ENCODE data around the gene ABR.

The ABR gene

DNA sequence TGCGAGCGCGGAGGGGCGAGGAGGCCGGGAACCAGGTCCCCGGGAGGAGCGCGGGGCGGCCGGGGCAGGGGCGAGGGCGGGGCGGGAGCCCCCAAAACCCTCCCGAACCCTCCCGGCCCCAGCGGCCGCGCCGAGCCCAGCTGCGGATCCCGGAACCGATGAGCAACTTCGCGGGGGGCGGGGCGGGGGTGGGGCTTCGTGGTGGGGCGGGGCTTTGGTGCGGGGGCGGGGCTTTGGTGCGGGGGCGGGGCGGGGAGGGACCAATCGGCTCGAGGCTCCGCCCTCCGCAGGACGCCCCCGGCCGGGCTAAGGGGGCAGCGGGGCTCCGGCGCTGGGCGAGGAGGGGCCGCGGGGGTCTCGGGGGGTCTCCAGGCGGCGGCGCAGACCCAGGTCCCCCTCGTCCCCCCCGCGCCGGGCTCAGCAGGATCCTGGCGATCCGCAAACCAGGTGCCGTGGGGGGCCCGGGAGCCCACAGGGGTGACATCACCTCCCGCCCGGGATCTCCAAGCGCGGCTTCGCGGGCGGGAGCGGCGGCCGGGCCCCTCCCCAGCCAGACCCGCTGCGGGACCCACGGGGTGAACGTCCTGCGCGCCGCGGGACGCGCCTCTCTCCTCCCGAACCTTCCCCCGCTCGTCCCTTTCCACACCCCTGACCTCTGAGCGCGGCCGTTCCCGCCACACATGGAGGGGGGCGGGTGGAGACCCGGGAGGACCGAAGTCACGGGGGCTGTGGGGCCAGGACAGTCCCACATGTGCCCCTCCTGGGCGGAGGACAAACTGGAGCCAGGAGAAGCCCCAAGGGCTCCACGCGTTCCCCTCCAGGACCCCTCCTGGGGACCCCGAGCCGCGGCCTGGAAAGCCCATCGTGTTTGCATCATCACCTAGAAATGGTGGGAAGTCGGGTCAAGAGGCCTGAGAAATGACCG is at the start of gene ABR:
Gene ABR (minus strand): TSS at position 164 of the 925 bp plus-strand sequence. CDS start 254 bp downstream, outside the sequence.
- DNase-seq (ENCODE audit: low read depth): no peak

- no peak for DNase-seq (ENCODE audit: low read depth)
These were observed 49.6 kb upstream of the ABR start for GRCh38 chr17:1229349-1229899.

DNA sequence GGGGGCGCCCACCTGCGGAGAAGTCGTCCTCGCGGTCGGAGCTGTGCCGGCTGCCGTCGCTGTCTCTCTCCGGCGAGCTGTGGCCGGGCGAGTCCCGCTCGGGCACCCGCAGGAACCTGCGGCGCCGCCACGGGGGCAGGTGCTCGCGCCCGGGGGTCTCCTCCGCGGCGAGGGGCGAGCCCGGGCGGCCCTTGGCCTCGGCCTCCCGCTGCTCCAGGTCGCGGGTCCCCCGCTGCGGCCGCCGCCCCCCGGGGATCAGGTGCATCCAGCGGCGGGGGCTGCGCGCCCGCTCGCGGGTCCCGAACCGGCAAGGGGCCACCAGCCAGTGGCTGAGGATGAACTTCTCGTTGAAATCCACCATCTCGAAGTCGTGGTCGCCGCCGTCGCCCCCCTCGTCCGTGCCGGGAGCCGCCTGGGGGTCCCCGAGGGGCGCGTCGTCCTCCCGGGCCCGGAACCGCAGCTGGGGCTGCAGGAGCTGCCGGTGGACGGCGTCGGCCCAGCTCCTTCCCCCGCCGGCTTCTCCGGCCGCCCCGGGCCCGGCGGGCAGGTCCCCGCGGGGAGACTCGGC is 49.1 kb upstream of the ABR start:
- no peak for DNase-seq (ENCODE audit: low read depth)

DNA sequence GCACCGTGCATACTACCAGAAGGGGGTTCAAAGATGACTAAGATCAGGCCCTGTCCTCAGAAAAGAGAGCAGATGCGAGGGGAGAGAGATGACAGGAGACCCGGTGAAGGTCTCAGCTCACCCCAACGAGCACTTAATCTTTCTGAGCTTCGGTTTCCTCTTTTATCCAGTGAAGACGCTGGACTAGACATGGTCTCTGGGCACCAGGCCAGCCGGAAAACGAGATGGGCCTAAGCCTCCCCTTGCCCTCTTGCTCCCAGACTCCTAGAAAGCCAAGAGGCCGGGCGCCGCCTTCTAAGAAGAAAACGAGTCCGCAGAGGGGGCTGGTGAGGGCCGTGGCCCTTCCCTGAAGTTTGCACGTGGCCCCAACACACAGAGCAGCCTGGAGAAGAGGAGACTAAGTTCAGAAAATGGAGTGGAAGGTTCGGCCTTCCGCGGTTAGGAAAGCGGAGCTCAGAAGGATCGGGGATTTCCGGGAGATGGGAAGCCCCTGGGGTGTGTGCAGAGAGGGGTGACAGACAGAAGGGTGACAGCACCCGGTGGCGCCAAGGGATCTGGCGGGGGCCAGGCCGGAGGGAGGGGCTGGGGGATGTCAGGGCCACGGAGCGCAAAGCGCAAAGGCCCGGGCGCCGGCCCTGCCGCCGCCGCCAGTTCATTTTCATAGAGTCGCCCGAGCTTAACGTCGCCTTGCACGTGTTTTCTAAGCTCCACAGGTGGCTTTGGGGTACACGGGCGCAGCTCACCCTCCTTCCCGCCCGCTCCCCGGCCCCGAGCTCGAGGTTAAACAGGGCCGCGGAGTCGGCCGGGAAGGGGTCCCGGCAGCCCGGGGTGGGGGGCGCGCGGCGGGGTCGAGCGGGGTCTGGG is 48.4 kb upstream of the ABR start:
- DNase-seq (ENCODE audit: low read depth): no peak

DNA sequence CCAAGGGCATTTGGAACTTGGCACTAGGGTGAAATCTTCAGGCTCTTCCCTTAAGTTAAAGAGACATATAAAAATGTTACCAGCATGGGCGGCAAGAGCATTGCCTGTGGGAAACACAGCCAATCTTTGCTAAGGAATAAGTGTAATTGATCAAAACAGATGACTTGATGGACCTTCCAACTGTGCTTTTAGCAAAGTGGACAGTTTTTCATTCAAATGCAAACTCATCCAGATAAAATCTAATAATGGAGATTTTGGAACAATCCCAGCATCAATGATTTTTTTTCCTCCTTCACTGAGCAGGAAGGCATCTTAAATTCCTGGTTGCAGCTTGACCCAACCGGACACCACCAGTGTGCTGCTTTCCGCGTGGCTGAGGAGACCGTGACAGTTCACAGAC is 47.6 kb upstream of the ABR start:
- no peak for DNase-seq (ENCODE audit: low read depth)

GRCh38 chr17:1226308-1226707 is 46.5 kb upstream of the ABR start:
- DNase-seq (ENCODE audit: low read depth): no peak

DNA sequence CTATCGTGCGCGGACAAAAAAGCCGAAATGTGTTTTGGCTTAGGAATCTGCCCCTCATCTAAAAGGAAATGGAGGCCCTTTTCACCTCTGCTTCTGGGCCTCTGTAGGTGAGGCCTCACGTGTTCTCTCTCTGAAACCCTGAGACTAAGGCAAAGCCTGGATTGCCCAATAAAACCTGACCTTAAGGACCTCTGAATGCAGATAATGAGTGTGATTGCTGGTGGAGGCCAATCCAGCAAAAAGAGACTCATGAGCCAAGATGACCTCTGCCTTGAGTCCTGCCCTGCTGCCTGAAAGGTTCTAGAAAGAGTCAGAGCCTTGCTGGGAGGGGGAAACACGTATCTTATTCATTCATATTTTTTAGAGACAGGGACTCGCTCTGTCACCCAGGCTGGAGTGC is 44.5 kb upstream of the ABR start:
- no peak for DNase-seq (ENCODE audit: low read depth)

DNA sequence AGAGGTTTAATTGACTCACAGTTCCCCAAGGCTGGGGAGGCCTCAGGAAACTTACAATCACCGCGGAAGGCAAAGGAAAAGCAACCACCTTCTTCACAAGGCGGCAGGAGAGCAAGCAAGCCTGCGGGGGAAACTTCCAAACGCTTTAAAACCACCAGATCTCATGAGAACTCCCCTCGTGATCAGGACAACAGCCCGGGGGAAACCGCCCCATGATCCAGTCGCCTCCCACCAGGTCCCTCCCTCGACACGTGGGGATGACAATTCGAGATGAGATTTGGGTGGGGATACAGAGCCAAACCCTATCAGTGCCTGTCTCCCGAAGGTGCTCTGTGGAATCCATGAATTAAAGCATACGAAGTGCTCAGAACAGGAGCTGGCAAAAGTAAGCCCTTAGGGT is 43.9 kb upstream of the ABR start:
- DNase-seq (ENCODE audit: low read depth): no peak

GRCh38 chr17:1222321-1222720 is 42.5 kb upstream of the ABR start:
- no peak for DNase-seq (ENCODE audit: low read depth)

DNA sequence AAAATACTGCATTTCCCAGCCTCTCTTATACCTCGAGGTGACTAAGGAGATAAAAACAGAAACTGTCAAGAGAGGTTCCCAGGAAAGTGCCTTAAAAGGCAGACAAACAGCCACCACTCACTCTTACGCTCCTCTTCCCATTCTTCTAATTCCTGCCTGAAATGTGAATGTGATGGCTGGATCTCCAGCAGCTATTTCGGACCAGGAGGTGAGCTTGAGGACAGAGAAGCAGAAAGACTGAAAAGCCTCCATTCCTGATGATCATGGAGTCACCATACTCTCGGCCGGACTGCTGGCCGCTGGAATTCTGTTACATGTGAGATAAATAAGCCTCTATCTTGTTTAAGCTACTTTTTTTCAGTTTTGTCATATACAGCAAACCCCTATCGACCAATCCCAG is 41.4 kb upstream of the ABR start:
- DNase-seq (ENCODE audit: low read depth): no peak

DNA sequence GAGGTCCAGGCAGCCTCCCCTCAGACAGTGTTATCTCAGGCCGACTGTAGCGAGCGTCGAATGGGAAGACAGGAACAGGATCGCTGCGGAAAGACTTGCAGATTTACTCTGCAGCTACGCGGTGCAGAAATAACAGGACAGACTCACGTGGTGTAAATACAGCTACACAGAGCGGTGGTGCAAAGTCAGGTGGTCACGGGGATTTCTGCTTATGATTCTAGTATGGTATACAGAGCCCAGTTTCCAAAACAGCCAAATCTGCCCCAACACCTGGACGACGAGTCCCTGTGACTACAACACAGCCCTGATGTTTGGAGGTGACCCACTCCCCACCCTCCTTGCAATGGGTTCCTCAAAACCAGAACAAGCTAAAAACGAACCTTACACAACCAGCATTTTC is 40.6 kb upstream of the ABR start:
- no peak for DNase-seq (ENCODE audit: low read depth)

GRCh38 chr17:1217089-1217385 is 37.3 kb upstream of the ABR start:
- DNase-seq (ENCODE audit: low read depth): no peak

DNA sequence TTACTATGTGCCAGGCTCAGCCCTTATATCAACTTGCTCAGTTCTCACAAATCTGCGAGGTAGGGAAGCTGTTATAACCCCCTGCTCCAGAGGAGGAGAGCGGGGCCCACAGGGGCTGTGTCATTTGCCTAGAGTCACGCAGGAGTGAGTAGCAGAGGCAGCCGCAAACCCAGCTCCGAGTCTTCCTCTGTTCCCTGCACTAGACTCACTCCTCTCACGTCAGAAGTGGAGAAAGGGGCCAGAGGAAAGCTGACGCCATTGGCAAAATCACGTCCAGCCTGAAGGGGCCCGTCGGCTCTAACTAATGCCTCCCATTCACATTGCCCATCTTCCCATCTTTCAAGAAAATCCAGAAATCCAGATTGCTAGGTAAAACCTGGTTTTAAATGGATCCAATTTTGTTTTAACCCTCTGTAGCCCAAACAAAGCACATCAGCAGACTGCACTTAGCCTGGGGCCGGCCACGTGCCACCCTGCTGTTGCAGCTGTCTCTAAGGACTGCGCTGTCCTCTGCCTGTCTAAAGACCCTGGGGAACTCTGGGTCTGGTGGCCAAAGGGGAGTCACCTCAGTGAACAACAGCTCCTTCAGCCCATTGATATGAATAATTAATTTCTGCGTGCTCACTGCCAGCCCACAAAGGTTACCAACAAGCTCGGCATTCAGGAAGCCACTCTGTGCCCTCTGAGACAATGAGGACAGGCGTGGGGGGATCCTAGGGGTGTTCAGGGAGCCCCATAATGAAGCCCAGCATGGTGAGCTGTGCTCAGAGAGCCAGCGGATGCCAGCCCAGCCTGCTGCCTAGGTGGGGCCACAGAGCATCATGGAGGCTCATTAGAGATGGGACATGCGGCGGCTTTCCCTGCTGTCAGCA is 36.7 kb upstream of the ABR start:
- DNase-seq (ENCODE audit: low read depth): no peak

- no peak for DNase-seq (ENCODE audit: low read depth)
These were observed 33.2 kb upstream of the ABR start for GRCh38 chr17:1212946-1213345.

DNA sequence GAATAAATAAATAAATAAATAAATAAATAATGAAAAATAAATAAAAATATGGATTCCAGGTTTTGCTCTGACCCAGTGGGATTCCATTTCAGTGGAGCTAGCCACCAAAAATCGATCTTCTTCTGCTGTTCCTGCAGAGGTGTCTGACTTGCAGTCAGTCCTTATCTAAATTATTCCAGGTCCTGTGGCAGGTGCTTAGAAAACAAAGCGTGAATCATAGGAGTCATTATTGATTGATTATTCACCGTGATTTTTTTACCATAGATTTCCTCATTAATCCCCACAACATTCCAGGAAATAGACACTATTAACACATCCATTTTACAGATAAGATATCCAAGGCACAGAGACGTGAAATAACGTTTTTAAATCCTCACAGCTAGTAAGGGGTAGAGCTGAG is 31.5 kb upstream of the ABR start:
- DNase-seq (ENCODE audit: low read depth): no peak

DNA sequence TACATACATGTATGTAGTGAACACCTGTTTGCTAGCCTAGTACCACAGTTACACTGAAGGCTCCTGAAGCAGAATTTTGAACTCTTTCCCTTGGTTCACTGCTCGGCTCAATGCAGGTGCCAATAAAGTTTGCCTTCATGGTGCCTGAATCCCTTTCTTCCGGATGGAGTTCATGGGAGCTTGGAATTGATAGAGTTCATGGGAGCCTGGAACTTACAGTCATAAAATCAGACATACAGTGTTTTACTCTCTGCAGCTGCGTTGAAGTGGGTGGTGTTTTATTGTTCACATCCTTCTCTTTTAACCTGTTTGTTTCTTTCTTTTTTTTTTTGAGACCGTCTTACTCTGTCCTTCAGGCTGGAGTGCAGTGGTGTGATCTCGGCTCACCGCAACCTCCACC is 29.2 kb upstream of the ABR start:
- no peak for DNase-seq (ENCODE audit: low read depth)

GRCh38 chr17:1206026-1206777 is 26.4 kb upstream of the ABR start:
- no peak for DNase-seq (ENCODE audit: low read depth)

GRCh38 chr17:1203967-1204291 is 24.1 kb upstream of the ABR start:
- no peak for DNase-seq (ENCODE audit: low read depth)

- DNase-seq (ENCODE audit: low read depth): no peak
These were observed 23.6 kb upstream of the ABR start for GRCh38 chr17:1203111-1203966.

- DNase-seq (ENCODE audit: low read depth): no peak
These were observed 22.5 kb upstream of the ABR start for GRCh38 chr17:1202291-1202690.
